Ascending aorta (tissue), 2 donors: Measurements from ENCODE around the gene ELMO1. TPM values are rescaled to one million over a fixed set of nuclear protein-coding genes. Genes with fewer than 3 reads are reported as not detected.

Experiments
- DNase-seq, 2 donors: peaks; one replicate each; pipeline ENCODE4 v3.0.0-alpha.2; 2019; ENCODE audit warnings: low spot score in 2 of 2
- H3K27ac ChIP-seq, 2 donors: fragments of 200-600 bp; sonication (generic); one replicate each; pipeline ENCODE4 v1.5.1; 2016 to 2017; ENCODE audit warnings: mild to moderate bottlenecking in 1 of 2
- H3K27me3 ChIP-seq: fragments of 200-600 bp; sonication (generic); one replicate; pipeline ENCODE4 v1.5.1; 2017
- H3K36me3 ChIP-seq, 2 donors: fragments of 200-600 bp; sonication (generic); one replicate each; pipeline ENCODE4 v1.5.1; 2016
- H3K4me1 ChIP-seq, 2 donors: fragments of 200-600 bp; sonication (generic); one replicate each; pipeline ENCODE4 v1.5.1; 2016 to 2017; ENCODE audit warnings: mild to moderate bottlenecking in 1 of 2
- H3K4me3 ChIP-seq, 2 donors: fragments of 200-600 bp; sonication (generic); one replicate each; pipeline ENCODE4 v1.5.1; 2016 to 2017; ENCODE audit warnings: mild to moderate bottlenecking in 1 of 2
- H3K9me3 ChIP-seq, 2 donors: fragments of 200-600 bp; sonication (generic); one replicate each; pipeline ENCODE4 v1.5.1; 2016
- CTCF ChIP-seq, 3 experiments: fragments of 200-600 bp in 2 of 3; fragments of 450-650 bp in 1 of 3; sonication (generic) in 2 of 3; IDR thresholded peaks; one replicate each; pipeline ENCODE4 v1.5.1; 2016 to 2019; ENCODE audit warnings: antibody characterized with exemption in 3 of 3, mild to moderate bottlenecking in 1 of 3, moderate library complexity in 1 of 3
- intact Hi-C: fragments of 100-400 bp; cut with DNase I; formaldehyde crosslinking; loops from one replicate; pipeline ENCODE4 v1.15.1; 2023
- total RNA-seq: library from RNA; depleted of rRNA; stranded (reverse); fragments of >200 nt; gene quantifications from one replicate; pipeline ENCODE4 v1.1.0, GENCODE V29; 2016

ELMO1 gene
- total RNA-seq, 1 donor from 2014 or later, result 40.8 TPM

DNA sequence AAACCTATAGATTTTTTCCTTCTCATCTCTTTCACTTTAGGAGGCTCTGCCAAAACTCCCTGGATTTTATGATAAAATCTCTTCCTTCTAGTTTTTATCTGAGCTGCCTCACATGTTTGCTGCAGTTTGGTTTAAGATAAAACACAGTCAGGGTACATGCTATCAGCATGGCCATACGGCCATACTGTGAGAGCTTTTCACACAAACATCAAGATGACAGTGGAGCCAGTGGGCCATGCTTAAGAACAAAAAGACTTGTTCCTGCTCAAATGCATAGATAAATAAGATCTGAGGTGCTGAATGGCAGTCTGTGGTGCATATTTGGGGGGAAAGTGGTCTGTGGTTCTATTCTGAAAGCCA is 91.0 kb downstream of the ELMO1 start:
- H3K4me1 ChIP-seq, result peaks cover 8 to 20% of the 10 kb centered on the region in 2 donors
- intact Hi-C loops, result loop anchor here (5.0 kb wide), 2 partner anchors 90 to 150 kb away; partner anchors contain the start of gene ELMO1
- TF ChIP-seq CTCF (IDR thresholded peaks at IDR 0.05), result no peak
- no peaks in the 10 kb centered on the region for H3K27me3 ChIP-seq
- no peak overlapping the region for H3K4me3 ChIP-seq
- no peaks in the 10 kb centered on the region for H3K36me3 ChIP-seq
- DNase-seq, result no peak
- no peak overlapping the region for H3K27ac ChIP-seq
- no peaks in the 10 kb centered on the region for H3K9me3 ChIP-seq

GRCh38 chr7:37356911-37357636 is 91.6 kb downstream of the ELMO1 start:
- Histone ChIP-seq H3K4me1 (peaks cover 8 to 20% of the 10 kb centered on the region in 2 donors), H3K9me3 (no peaks in the 10 kb centered on the region), H3K4me3 (no peak overlapping the region), H3K27ac (no peak overlapping the region), H3K27me3 (no peaks in the 10 kb centered on the region), H3K36me3 (no peaks in the 10 kb centered on the region)
- no peak for DNase-seq
- intact Hi-C loops, result loop anchor here (5.0 kb wide), 2 partner anchors 90 to 150 kb away; partner anchors contain the start of gene ELMO1
- no peak for TF ChIP-seq CTCF (IDR thresholded peaks at IDR 0.05)

GRCh38 chr7:37354656-37355131 is 94.0 kb downstream of the ELMO1 start:
- H3K9me3 ChIP-seq, result no peaks in the 10 kb centered on the region
- DNase-seq, result peak; percentile 68 to 90
- peak overlapping the region; percentile 82 for H3K27ac ChIP-seq
- peak overlapping the region in 1 of 2 donors; percentile 7 for H3K4me3 ChIP-seq
- intact Hi-C loops, result loop anchor here (5.0 kb wide), 2 partner anchors 93 to 147 kb away; partner anchors contain the start of gene ELMO1
- no peaks in the 10 kb centered on the region for H3K36me3 ChIP-seq
- H3K27me3 ChIP-seq, result no peaks in the 10 kb centered on the region
- peaks cover 8 to 20% of the 10 kb centered on the region in 2 donors for H3K4me1 ChIP-seq
- TF ChIP-seq CTCF (IDR thresholded peaks at IDR 0.05), result no peak

GRCh38 chr7:37353949-37354655 is 94.6 kb downstream of the ELMO1 start:
- no peak for TF ChIP-seq CTCF (IDR thresholded peaks at IDR 0.05)
- Histone ChIP-seq H3K4me1 (peaks cover 8 to 20% of the 10 kb centered on the region in 2 donors), H3K36me3 (no peaks in the 10 kb centered on the region), H3K4me3 (no peak overlapping the region), H3K27ac (peak overlapping the region; percentile 82), H3K27me3 (no peaks in the 10 kb centered on the region), H3K9me3 (no peaks in the 10 kb centered on the region)
- no peak for DNase-seq
- intact Hi-C loops, result no loop called here

DNA sequence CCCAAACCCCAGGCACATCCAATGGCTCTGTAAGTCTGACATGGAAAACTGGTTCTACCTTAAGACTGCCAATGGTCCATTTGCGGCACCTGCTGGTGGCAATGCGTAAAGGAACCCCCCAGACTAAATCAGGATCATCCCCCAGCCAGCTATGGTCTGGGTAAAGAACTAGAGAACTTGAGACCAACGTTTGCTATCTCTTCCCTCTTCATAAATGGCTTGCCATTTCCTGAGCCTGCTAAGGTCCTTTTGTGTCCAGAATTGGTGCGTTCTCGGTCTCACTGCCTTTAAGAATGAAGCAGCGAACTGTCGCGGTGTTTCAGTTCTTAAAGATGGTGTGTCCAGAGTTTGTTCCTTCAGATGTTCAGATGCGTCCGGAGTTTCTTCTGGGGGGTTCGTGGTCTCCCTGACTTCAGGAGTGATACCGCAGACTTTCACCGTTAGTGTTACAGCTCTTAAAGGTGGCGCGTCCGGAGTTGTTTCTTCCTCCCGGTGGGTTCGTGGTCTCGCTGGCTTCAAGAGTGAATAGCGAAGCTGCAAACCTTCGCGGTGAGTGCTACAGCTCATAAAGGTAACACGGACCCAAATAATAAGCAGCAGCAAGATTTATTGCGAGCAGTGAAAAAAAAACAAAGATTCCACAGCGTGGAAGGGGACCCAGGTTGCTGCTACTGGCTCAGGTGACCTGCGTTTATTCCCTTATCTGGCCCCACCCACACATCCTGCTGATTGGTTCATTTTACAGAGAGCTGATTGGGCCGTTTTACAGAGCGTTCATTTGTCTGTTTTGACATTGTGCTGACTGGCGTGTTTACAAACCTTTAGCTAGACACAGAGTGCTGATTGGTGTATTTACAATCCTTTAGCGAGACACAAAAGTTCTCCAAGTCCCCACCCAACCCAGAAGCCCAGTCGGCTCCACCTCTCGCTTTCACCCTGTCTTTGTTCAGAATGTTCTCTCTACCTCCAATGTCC is 95.4 kb downstream of the ELMO1 start:
- no peaks in the 10 kb centered on the region for H3K36me3 ChIP-seq
- no peaks in the 10 kb centered on the region for H3K9me3 ChIP-seq
- no peak for DNase-seq
- H3K27me3 ChIP-seq, result no peaks in the 10 kb centered on the region
- TF ChIP-seq CTCF (IDR thresholded peaks at IDR 0.05), result no peak
- H3K4me1 ChIP-seq, result peaks cover 8 to 20% of the 10 kb centered on the region in 2 donors
- H3K4me3 ChIP-seq, result peak overlapping the region in 1 of 2 donors; percentile 16
- H3K27ac ChIP-seq, result peak overlapping the region; percentile 82
- intact Hi-C loops, result no loop called here
